Spleen (tissue), 11 donors: ENCODE results near the gene BCOR. TPM values are rescaled to one million over a fixed set of nuclear protein-coding genes. Genes with fewer than 3 reads are reported as not detected.
A peak's percentile ranks its signal among the peaks of the same experiment; 100 is the strongest.

ENCODE experiments used
- DNase-seq: peaks from one replicate; pipeline ENCODE4 v3.0.0-alpha.2; 2020
- H3K27ac ChIP-seq, 8 donors: fragments of 200-600 bp; sonication (generic) in 7 of 8; 1 replicate in 4 of 8; 2 replicates in 4 of 8; pipeline versions ENCODE4 v1.5.0 to v1.8.0; 2016 to 2021; ENCODE audit warnings: inconsistent platforms in 4 of 8, mild to moderate bottlenecking in 4 of 8, moderate library complexity in 1 of 8
- H3K27me3 ChIP-seq, 7 donors: fragments of 200-600 bp; sonication (generic) in 6 of 7; replicated peaks in 1 of 7; 1 replicate in 4 of 7; 2 replicates in 3 of 7; pipeline versions ENCODE4 v1.5.0 to v1.8.0; 2016 to 2021; ENCODE audit warnings: inconsistent platforms in 3 of 7, mild to moderate bottlenecking in 1 of 7
- H3K36me3 ChIP-seq, 6 donors: fragments of 200-600 bp; sonication (generic) in 5 of 6; 1 replicate in 4 of 6; 2 replicates in 2 of 6; pipeline versions ENCODE4 v1.5.0 to v1.8.0; 2016 to 2021; ENCODE audit warnings: inconsistent platforms in 2 of 6
- H3K4me1 ChIP-seq, 6 donors: fragments of 200-600 bp; sonication (generic) in 5 of 6; 1 replicate in 3 of 6; 2 replicates in 3 of 6; pipeline versions ENCODE4 v1.5.0 to v1.8.0; 2016 to 2021; ENCODE audit warnings: inconsistent platforms in 3 of 6
- H3K4me3 ChIP-seq, 8 donors: fragments of 200-600 bp; sonication (generic) in 7 of 8; 1 replicate in 4 of 8; 2 replicates in 4 of 8; pipeline versions ENCODE4 v1.5.0 to v1.8.0; 2016 to 2021; ENCODE audit warnings: inconsistent platforms in 4 of 8, mild to moderate bottlenecking in 4 of 8, moderate library complexity in 2 of 8
- H3K9me3 ChIP-seq, 8 donors: fragments of 200-600 bp; sonication (generic) in 7 of 8; 1 replicate in 4 of 8; 2 replicates in 4 of 8; pipeline versions ENCODE4 v1.5.0 to v1.8.0; 2016 to 2021; ENCODE audit warnings: inconsistent platforms in 4 of 8
- POLR2A ChIP-seq, 3 donors: fragments of 450-650 bp; IDR thresholded peaks; one replicate each; pipeline ENCODE4 v1.5.1; 2017; ENCODE audit warnings: antibody characterized with exemption in 3 of 3, mild to moderate bottlenecking in 1 of 3
- POLR2AphosphoS5 ChIP-seq, 3 donors: sonication (generic); formaldehyde crosslinking; IDR thresholded peaks; one replicate each; pipeline ENCODE4 v1.5.1; 2017; ENCODE audit warnings: antibody characterized with exemption in 3 of 3
- WGBS, 5 donors: extraction: QIAGEN DNeasy Blood & Tissue Kit in 3 of 5; methylation state at CpG; one replicate each; pipeline versions ENCODE4 v1.1.5 to v1.1.7; 2013 to 2018; 5-methylcytosine and 5-hydroxymethylcytosine counted together
- intact Hi-C: fragments of 100-400 bp; cut with DNase I; formaldehyde crosslinking; loops from one replicate; pipeline ENCODE4 v1.15.0; 2023; ENCODE audit warnings: low total_unique reads
- polyA plus RNA-seq, 3 donors: library from polyadenylated mRNA; stranded (reverse); fragments of 200-250 nt; gene quantifications; one replicate each; pipeline ENCODE4 v1.2.1, GENCODE V29; 2013
- total RNA-seq, 7 donors: library from RNA; depleted of rRNA in 3 of 7; stranded (reverse); fragments of >200 nt in 3 of 7; fragmentation: NEBNext Ultra II Directional in 4 of 7; extraction: Animal tissue kit (Norgen Biotek cat#: 25700) in 4 of 7; gene quantifications; one replicate each; pipeline versions ENCODE4 v1.1.0 to v1.2.1, GENCODE V29; 2016 to 2021
- TF ChIP-seq, protein P1 (sequence below), 11 experiments: fragments of 200-600 bp in 7 of 11; fragments of 450-650 bp in 4 of 11; sonication (generic) in 4 of 11; IDR thresholded peaks in 8 of 11; conservative IDR thresholded peaks in 3 of 11; 1 replicate in 7 of 11; 2 replicates in 4 of 11; pipeline versions ENCODE4 v1.4.0 to v1.8.0; 2016 to 2021; ENCODE audit warnings: antibody characterized with exemption in 11 of 11, inconsistent platforms in 4 of 11, mild to moderate bottlenecking in 1 of 11
- donor health status: healthy with polysubstance abuse.
- donor health status: DM: no; HTN: no; CAD: no; lungs with moderate emphysema.
- donor health status: DM: no; HTN: no; CAD: no.
- donor health status: Bipolar disorder and iron deficiency.
- donor health status: healthy.
- donor health status: DM: no; HTN: no; CAD: no.
- donor health status: DM: yes; HTN: yes; CAD: no.

BCOR gene
- total and polyA plus RNA-seq, 10 donors = 8.3 to 38.6 (median 29.0) TPM

DNA sequence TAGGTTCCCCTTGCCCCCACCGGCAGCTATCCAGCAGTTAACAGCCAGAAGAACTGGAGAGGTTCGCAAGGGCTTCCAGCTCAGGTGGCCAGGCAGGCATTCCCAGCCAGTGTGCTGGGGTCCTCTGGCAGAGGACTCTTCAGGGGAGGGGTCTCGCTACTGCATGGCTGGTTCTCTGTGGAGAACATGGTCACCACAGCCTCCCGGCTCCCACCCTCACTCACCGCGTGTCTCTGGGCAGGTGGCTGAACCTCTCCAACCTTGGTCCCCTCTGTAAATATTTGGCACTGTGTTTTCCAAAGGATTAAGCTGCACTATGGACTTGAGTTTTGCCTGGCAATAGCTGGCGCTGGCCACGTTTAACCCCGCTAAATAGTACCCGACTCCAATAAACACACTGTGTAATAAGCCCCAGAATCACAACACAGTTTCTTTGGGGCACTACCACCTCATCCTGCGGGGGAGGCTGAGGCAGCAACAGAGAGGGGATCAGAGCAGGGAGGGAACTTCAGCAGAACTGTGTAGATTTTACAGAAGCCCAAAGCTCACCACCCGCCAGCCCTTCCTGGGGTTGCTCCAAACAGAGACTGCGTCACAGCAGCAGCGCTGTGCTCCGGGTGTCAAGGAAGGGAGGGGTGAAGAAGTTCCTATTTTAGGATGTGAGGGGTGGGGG is 15.2 kb downstream of the BCOR start:
- H3K4me3 ChIP-seq = peak overlapping the region in 4 of 8 donors; percentile 29 to 65 (median 38)
- peaks cover 0 to 4% (median 0%) of the 10 kb centered on the region in 6 donors for H3K36me3 ChIP-seq
- H3K27me3 ChIP-seq = peaks cover 0 to 23% (median 3%) of the 10 kb centered on the region in 7 donors
- no peak for DNase-seq
- intact Hi-C loops = no loop called here
- H3K27ac ChIP-seq = peak overlapping the region in 3 of 8 donors; percentile 37 to 50 (median 39)
- WGBS, 5 donors = 41 to 63% (median 60%) methylated on average over 8 to 15 of the region's 15 CpGs
- no peak for TF ChIP-seq POLR2AphosphoS5 (IDR thresholded peaks at IDR 0.05)
- H3K9me3 ChIP-seq = no peaks in the 10 kb centered on the region
- H3K4me1 ChIP-seq = peaks cover 0 to 72% (median 39%) of the 10 kb centered on the region in 6 donors

DNA sequence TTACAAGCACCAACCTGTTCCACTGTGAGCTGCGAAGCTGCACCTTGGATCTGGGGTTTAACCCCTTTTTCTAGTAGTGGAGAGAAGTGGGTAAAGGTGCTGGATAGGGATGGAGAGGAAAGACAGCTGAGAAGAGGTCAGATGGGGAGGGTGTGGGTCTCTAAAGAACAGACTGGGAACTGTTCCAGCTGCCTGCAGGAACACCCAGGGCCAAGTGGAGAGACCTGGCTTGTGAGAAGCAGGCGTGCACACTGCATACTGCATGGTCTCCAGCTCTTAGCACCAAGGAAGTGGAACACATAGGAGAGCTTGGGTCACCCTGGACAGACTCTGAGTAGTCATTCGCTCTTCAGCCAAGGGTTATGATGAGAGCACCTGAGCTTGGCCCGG is 16.1 kb downstream of the BCOR start:
- no peak for DNase-seq
- H3K27ac ChIP-seq = no peak overlapping the region
- no peak overlapping the region for H3K4me3 ChIP-seq
- TF ChIP-seq, protein P1, sequence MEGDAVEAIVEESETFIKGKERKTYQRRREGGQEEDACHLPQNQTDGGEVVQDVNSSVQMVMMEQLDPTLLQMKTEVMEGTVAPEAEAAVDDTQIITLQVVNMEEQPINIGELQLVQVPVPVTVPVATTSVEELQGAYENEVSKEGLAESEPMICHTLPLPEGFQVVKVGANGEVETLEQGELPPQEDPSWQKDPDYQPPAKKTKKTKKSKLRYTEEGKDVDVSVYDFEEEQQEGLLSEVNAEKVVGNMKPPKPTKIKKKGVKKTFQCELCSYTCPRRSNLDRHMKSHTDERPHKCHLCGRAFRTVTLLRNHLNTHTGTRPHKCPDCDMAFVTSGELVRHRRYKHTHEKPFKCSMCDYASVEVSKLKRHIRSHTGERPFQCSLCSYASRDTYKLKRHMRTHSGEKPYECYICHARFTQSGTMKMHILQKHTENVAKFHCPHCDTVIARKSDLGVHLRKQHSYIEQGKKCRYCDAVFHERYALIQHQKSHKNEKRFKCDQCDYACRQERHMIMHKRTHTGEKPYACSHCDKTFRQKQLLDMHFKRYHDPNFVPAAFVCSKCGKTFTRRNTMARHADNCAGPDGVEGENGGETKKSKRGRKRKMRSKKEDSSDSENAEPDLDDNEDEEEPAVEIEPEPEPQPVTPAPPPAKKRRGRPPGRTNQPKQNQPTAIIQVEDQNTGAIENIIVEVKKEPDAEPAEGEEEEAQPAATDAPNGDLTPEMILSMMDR (IDR thresholded peaks at IDR 0.05 in 8 of 11, conservative IDR thresholded peaks at IDR 0.05 in 3 of 11) = no peak
- no peak for TF ChIP-seq POLR2AphosphoS5 (IDR thresholded peaks at IDR 0.05)
- no peak for TF ChIP-seq POLR2A (IDR thresholded peaks at IDR 0.05)
- WGBS, 5 donors = 51 to 88% (median 80%) methylated on average over 2 to 4 of the region's 4 CpGs
- peaks cover 0 to 63% (median 39%) of the 10 kb centered on the region in 6 donors for H3K4me1 ChIP-seq
- intact Hi-C loops = no loop called here
- H3K36me3 ChIP-seq = peaks cover 0 to 13% (median 2%) of the 10 kb centered on the region in 6 donors
- H3K9me3 ChIP-seq = no peaks in the 10 kb centered on the region
- peaks cover 0 to 21% (median 3%) of the 10 kb centered on the region in 7 donors for H3K27me3 ChIP-seq

DNA sequence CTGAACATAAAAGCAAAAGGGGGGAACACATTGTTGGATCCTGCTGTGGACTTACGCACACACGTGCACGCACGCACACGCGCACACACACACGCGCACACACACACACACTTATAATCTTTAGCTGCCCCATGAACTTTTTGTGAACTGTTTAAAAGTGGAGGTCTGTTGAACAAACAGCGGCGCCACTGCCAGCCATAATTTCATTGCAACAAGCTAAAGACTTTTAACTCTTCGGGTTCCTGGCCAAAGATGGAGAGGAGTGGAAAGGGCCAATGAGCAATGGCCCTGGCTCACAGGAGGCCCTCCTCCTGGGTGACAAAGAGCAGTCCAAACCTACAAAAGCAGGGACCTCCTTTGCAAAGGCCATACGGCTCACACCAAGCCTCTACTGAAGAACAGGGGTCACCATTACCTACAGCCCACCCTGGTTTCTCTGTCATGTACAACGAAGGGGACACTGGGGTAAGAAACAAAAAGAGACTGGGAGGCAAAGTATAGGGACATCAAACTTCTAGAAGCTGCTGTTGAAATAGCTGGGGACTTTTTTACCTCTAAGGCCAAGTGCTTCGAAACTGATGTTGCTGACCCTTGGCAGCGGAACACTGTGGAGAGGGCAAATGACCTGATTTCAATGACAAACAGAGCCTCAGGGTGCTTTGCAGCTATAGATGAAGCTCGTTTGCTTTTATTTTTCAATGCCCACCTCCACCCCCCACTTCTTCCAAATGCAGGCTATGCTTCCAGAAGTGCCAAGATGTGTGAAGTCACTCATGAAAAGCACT is 16.7 kb downstream of the BCOR start:
- 49 to 90% (median 82%) methylated on average over 16 of the region's 16 CpGs for WGBS, 5 donors
- TF ChIP-seq, protein P1 (IDR thresholded peaks at IDR 0.05 in 8 of 11, conservative IDR thresholded peaks at IDR 0.05 in 3 of 11) = no peak
- TF ChIP-seq POLR2A (IDR thresholded peaks at IDR 0.05) (no peak), POLR2AphosphoS5 (IDR thresholded peaks at IDR 0.05) (no peak)
- H3K36me3 ChIP-seq = peaks cover 0 to 19% (median 2%) of the 10 kb centered on the region in 6 donors
- intact Hi-C loops = no loop called here
- no peak overlapping the region for H3K4me3 ChIP-seq
- H3K4me1 ChIP-seq = peaks cover 0 to 57% (median 36%) of the 10 kb centered on the region in 6 donors
- H3K9me3 ChIP-seq = no peaks in the 10 kb centered on the region
- peaks cover 0 to 21% (median 3%) of the 10 kb centered on the region in 7 donors for H3K27me3 ChIP-seq
- no peak for DNase-seq
- H3K27ac ChIP-seq = no peak overlapping the region

DNA sequence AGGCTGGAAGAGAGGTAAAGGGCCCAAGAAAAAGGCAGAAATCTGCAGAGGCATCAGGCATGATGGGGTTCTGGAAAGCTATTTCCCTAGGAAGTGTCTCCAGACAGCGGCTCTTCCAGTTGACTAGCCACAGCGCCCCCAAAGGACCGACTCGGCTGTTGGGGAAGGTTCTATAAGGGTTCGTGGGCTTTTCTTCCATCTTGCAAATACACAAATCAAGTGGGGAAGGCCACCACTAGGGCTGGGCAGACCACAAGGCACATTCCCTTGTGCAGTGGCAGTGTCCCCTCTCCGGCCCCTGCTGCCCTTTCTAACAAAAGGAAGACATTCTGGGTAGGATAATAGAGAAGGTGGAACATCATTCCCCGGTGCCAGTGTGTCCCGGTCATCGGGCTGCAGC is 18.2 kb downstream of the BCOR start:
- no peak overlapping the region for H3K27ac ChIP-seq
- H3K36me3 ChIP-seq = peaks cover 0 to 34% (median 8%) of the 10 kb centered on the region in 6 donors
- WGBS, 5 donors = 57 to 88% (median 83%) methylated on average over 8 to 9 of the region's 9 CpGs
- H3K4me1 ChIP-seq = peaks cover 0 to 42% (median 26%) of the 10 kb centered on the region in 6 donors
- intact Hi-C loops = no loop called here
- no peak for TF ChIP-seq POLR2A (IDR thresholded peaks at IDR 0.05)
- TF ChIP-seq POLR2AphosphoS5 (IDR thresholded peaks at IDR 0.05) = no peak
- TF ChIP-seq, protein P1 (IDR thresholded peaks at IDR 0.05 in 8 of 11, conservative IDR thresholded peaks at IDR 0.05 in 3 of 11) = no peak
- no peak overlapping the region for H3K4me3 ChIP-seq
- no peaks in the 10 kb centered on the region for H3K9me3 ChIP-seq
- DNase-seq = no peak
- H3K27me3 ChIP-seq = peaks cover 0 to 21% (median 3%) of the 10 kb centered on the region in 7 donors
